Cerebellar nuclear complex (tissue), 1 donor: ENCODE data around the gene RANBP9.

ENCODE experiments used
- DNase-seq, 2 experiments: peaks; one replicate each; lab custom pipeline; 2025; lab: John Stamatoyannopoulos, UW

Gene RANBP9

GRCh38 chr6:13678255-13678983, 33.2 kb downstream of the RANBP9 start:
- no peak for DNase-seq

- DNase-seq: no peak
These were observed 33.8 kb downstream of the RANBP9 start for GRCh38 chr6:13677878-13678254.

- no peak for DNase-seq
These were observed 35.0 kb downstream of the RANBP9 start for GRCh38 chr6:13676551-13677156.

- no peak for DNase-seq
These were observed 37.0 kb downstream of the RANBP9 start for GRCh38 chr6:13674533-13675190.

GRCh38 chr6:13673825-13674444, 37.7 kb downstream of the RANBP9 start:
- DNase-seq: no peak

- no peak for DNase-seq
These were observed 38.3 kb downstream of the RANBP9 start for GRCh38 chr6:13673368-13673767.

GRCh38 chr6:13672904-13673303, 38.7 kb downstream of the RANBP9 start:
- no peak for DNase-seq

GRCh38 chr6:13671548-13672127, 40.0 kb downstream of the RANBP9 start:
- DNase-seq: no peak

- no peak for DNase-seq
These were observed 42.2 kb downstream of the RANBP9 start for GRCh38 chr6:13669476-13669875.

- DNase-seq: no peak
These were observed 43.2 kb downstream of the RANBP9 start for GRCh38 chr6:13668291-13668928.

- DNase-seq: no peak
These were observed 44.0 kb downstream of the RANBP9 start for GRCh38 chr6:13667655-13668054.

GRCh38 chr6:13666194-13667105, 45.2 kb downstream of the RANBP9 start:
- DNase-seq: no peak

GRCh38 chr6:13664703-13665352, 46.8 kb downstream of the RANBP9 start:
- DNase-seq: no peak

GRCh38 chr6:13663986-13664385, 47.6 kb downstream of the RANBP9 start:
- DNase-seq: no peak

GRCh38 chr6:13662651-13663334, 48.8 kb downstream of the RANBP9 start:
- no peak for DNase-seq

- no peak for DNase-seq
These were observed 50.0 kb downstream of the RANBP9 start for GRCh38 chr6:13661647-13662046.

- no peak for DNase-seq
These were observed 50.7 kb downstream of the RANBP9 start for GRCh38 chr6:13660893-13661292.

GRCh38 chr6:13660273-13660672, 51.4 kb downstream of the RANBP9 start:
- no peak for DNase-seq

- no peak for DNase-seq
These were observed 55.9 kb downstream of the RANBP9 start for GRCh38 chr6:13655700-13656099.

- DNase-seq: no peak
These were observed 57.1 kb downstream of the RANBP9 start for GRCh38 chr6:13654496-13654895.
